ENCODE data around the gene AGAP1.

GRCh38 chr2:235500761-235501672, 7.2 kb downstream of the AGAP1 start:
- TF ChIP-seq POLR2AphosphoS5 (IDR thresholded peaks at IDR 0.05) = no peak
- no peak for TF ChIP-seq EZH2 (IDR thresholded peaks at IDR 0.05; ENCODE audit: borderline replicate concordance, insufficient read depth, low read length, poor library complexity, severe bottlenecking)
- TF ChIP-seq, protein P1, sequence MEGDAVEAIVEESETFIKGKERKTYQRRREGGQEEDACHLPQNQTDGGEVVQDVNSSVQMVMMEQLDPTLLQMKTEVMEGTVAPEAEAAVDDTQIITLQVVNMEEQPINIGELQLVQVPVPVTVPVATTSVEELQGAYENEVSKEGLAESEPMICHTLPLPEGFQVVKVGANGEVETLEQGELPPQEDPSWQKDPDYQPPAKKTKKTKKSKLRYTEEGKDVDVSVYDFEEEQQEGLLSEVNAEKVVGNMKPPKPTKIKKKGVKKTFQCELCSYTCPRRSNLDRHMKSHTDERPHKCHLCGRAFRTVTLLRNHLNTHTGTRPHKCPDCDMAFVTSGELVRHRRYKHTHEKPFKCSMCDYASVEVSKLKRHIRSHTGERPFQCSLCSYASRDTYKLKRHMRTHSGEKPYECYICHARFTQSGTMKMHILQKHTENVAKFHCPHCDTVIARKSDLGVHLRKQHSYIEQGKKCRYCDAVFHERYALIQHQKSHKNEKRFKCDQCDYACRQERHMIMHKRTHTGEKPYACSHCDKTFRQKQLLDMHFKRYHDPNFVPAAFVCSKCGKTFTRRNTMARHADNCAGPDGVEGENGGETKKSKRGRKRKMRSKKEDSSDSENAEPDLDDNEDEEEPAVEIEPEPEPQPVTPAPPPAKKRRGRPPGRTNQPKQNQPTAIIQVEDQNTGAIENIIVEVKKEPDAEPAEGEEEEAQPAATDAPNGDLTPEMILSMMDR (IDR thresholded peaks at IDR 0.05; ENCODE audit: poor library complexity, severe bottlenecking) = no peak
- TF ChIP-seq EP300 (conservative IDR thresholded peaks at IDR 0.05; ENCODE audit: poor library complexity, severe bottlenecking) = no peak
- TF ChIP-seq REST (IDR thresholded peaks at IDR 0.05; ENCODE audit: borderline replicate concordance) = no peak
- no peak for TF ChIP-seq RAD21 (conservative IDR thresholded peaks at IDR 0.05)
- TF ChIP-seq TAF1 (IDR thresholded peaks at IDR 0.05; ENCODE audit: low read depth) = no peak

Data from neural cell (in vitro differentiated cells).